HuH-7 (cell line): Measurements from ENCODE around the gene H19.

Experiments
- DNase-seq: peaks from one replicate; pipeline ENCODE4 v3.0.0; 2011; ENCODE audit warnings: low spot score

H19 gene

GRCh38 chr11:1982873-1983600, 14.6 kb downstream of the H19 start:
- DNase-seq: no peak

GRCh38 chr11:1979607-1980006, 18.0 kb downstream of the H19 start:
- DNase-seq: no peak

GRCh38 chr11:1978720-1979473, 18.7 kb downstream of the H19 start:
- DNase-seq: no peak

GRCh38 chr11:1975185-1975584, 22.5 kb downstream of the H19 start:
- DNase-seq: no peak

- no peak for DNase-seq
These were observed 26.7 kb downstream of the H19 start for GRCh38 chr11:1970956-1971355.

GRCh38 chr11:1969776-1970175, 27.9 kb downstream of the H19 start:
- DNase-seq: no peak

GRCh38 chr11:1969035-1969434, 28.6 kb downstream of the H19 start:
- DNase-seq: no peak

- DNase-seq: no peak
These were observed 29.1 kb downstream of the H19 start for GRCh38 chr11:1968454-1969002.

- no peak for DNase-seq
These were observed 29.9 kb downstream of the H19 start for GRCh38 chr11:1967641-1968225.

GRCh38 chr11:1966531-1966930, 31.1 kb downstream of the H19 start:
- DNase-seq: no peak

GRCh38 chr11:1964955-1965354, 32.7 kb downstream of the H19 start:
- no peak for DNase-seq

- DNase-seq: no peak
These were observed 33.3 kb downstream of the H19 start for GRCh38 chr11:1964348-1964747.

GRCh38 chr11:1963864-1964263, 33.8 kb downstream of the H19 start:
- no peak for DNase-seq

GRCh38 chr11:1959786-1960185, 37.9 kb downstream of the H19 start:
- no peak for DNase-seq

- DNase-seq: no peak
These were observed 39.3 kb downstream of the H19 start for GRCh38 chr11:1958367-1958766.

- no peak for DNase-seq
These were observed 44.0 kb downstream of the H19 start for GRCh38 chr11:1953489-1954266.

GRCh38 chr11:1952806-1953482, 44.7 kb downstream of the H19 start:
- DNase-seq: no peak

- no peak for DNase-seq
These were observed 47.7 kb downstream of the H19 start for GRCh38 chr11:1949922-1950321.

- no peak for DNase-seq
These were observed 48.3 kb downstream of the H19 start for GRCh38 chr11:1949302-1949701.

- DNase-seq: no peak
These were observed 49.3 kb downstream of the H19 start for GRCh38 chr11:1948389-1948788.

GRCh38 chr11:1947592-1948237, 49.9 kb downstream of the H19 start:
- no peak for DNase-seq
